Epithelial cell of esophagus (primary cell): Measurements from ENCODE around the gene CDR2.
A peak's percentile ranks its signal among the peaks of the same experiment; 100 is the strongest.

Experiments used
- DNase-seq: peaks from one replicate; pipeline ENCODE4 v3.0.0; 2010; ENCODE audit warnings: low read depth
- H3K4me3 ChIP-seq: 2 replicates; pipeline ENCODE4 v1.5.1; 2011; ENCODE audit warnings: mild to moderate bottlenecking, low read length, control low read depth
- TF ChIP-seq, protein P1 (sequence below): IDR thresholded peaks from 2 replicates; pipeline ENCODE4 v1.5.1; 2011; ENCODE audit warnings: low read depth, mild to moderate bottlenecking, low read length, control low read depth, inconsistent platforms; ENCODE audit not compliant: insufficient read depth; ENCODE audit errors: missing control alignments

The CDR2 gene

DNA sequence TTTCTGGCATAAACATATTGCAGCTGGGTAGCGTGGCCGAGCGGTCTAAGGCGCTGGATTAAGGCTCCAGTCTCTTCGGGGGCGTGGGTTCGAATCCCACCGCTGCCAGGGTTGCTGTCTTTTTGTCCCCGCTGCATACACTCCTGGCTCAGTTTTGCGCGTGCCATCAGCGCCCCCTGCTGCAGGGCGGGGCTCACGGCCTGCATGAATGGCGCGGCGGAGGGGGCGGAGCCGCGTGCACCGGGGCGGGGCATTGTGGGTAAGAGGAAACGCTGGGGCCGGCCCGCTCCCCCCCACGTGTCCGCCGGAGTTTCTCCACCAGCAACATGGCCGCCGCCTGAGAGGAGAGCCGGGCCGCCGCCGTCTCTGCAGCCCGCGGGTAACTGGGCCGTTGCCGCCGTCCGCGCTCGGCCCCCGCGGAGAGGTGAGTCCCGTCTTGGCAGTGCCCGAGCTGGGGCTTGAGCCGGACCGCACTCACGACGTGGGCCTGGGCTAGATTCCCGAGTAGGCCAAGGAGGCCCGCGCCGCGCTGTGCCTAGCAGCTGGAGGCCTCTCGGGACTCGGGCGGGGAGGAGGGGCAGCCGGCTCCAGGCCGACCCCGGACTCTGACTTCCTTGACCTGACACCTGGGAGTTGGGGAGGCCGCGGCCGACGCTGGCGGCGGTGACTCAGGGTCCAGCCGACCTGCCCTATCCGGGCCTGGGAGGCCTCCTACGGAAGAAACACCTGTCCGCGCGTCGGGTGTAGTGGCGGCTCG lies 77.1 kb downstream of the CDR2 start, which contains the start of gene POLR3E:
POLR3E (plus strand) TSS at position 296 of the 757 bp plus-strand sequence. CDS start 5,560 bp downstream, outside the sequence.
- DNase-seq: peak; percentile 98
- H3K4me3 ChIP-seq: peak within 1 kb of the TSS; percentile 92
- TF ChIP-seq, protein P1, sequence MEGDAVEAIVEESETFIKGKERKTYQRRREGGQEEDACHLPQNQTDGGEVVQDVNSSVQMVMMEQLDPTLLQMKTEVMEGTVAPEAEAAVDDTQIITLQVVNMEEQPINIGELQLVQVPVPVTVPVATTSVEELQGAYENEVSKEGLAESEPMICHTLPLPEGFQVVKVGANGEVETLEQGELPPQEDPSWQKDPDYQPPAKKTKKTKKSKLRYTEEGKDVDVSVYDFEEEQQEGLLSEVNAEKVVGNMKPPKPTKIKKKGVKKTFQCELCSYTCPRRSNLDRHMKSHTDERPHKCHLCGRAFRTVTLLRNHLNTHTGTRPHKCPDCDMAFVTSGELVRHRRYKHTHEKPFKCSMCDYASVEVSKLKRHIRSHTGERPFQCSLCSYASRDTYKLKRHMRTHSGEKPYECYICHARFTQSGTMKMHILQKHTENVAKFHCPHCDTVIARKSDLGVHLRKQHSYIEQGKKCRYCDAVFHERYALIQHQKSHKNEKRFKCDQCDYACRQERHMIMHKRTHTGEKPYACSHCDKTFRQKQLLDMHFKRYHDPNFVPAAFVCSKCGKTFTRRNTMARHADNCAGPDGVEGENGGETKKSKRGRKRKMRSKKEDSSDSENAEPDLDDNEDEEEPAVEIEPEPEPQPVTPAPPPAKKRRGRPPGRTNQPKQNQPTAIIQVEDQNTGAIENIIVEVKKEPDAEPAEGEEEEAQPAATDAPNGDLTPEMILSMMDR: peak; percentile 70

DNA sequence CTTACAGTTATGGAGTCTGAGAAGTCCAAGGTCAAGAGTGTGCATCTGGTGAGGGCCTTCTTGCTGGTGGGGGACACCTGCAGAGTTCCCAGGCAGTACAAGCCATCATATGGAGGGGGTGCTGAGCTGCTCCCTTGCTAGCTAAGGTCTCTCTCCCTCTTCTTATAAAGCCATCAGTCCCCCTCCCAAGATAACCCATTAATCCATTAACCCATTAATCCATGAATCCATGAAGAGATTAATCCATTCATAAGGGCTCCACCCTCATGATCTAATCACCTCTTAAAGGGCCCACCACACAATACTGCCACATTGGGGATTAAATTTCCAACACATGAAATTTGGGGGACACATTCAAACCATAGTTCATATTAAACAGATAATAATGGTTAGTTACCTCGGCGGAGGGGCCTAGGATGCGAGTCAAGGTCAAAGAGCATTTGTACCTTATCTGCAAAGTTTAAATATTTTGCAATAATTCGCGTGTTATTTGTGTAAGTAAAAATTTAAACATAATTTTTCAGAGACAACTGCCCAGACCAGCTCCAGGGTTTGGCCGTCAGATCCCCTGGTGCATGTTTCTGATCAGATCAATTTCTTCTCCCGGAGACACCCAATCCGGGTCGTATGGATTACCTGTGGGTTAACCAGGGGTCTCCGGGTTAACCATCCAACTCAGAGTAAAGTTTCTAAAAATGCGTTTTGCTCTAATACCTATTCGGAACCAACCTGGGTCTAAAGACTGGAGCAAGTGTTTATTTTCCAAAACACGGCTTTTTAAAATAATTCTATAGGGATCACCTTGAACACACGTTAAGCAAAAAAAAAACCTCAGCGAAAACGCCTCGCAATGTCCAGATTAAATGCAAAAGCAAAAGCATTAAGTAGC lies 78.0 kb downstream of the CDR2 start:
- peak; percentile 24 for DNase-seq
- TF ChIP-seq, protein P1: no peak

More for the DNA sequence above, 78.0 kb downstream of the CDR2 start:
- peak overlapping the region; percentile 88 for H3K4me3 ChIP-seq
